SH-SY5Y (cell line): ENCODE measurements around the gene C21orf91.

Experiments
- GATA2 ChIP-seq: IDR thresholded peaks from 2 replicates; pipeline ENCODE4 v1.6.1; 2011; ENCODE audit warnings: mild to moderate bottlenecking, low read depth, low read length
- GATA3 ChIP-seq: IDR thresholded peaks from 2 replicates; pipeline ENCODE4 v1.6.1; 2011; ENCODE audit warnings: low read depth, mild to moderate bottlenecking, low read length, moderate library complexity

Gene C21orf91

DNA sequence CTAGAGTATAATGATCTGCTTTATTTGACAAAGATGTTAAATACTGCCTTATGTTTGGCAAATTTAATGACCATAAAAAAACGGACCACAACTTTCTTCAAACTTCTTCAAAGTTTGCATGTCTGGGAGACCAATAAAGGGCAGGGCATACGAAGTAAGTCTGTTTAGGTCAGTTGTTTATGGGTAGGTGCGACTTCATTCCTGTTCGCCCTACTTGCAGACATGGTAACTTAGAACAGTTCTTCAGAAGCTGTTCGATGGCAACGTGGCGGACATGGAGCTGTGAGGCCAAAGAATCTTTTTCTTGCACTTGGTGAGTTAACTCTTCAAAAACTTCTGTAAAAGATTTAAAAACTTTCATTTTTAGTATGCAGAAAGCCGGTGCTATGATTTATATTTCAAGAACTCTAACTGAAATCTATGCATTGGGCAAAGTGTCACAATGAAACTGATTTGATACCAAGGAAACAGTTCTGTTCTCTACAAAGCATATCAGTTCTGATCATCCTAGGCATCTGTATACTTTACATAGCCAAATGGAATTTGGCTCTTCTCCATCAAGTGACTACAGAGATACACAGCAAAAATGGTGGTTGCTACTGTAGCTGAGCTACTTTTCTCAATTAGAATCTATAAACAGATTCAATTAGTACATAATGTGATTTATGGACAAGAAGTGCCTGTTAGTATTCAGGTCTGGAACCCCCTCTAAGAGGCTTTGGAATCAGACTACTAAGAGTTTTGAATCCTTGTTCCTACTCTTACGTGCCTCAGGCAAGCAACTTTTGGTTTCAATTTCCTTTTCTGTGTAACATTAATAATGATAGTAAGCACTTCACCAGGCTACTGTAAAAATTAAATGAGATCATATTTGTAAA, 25.7 kb downstream of the C21orf91 start:
- TF ChIP-seq GATA2 (no peak), GATA3 (no peak)

DNA sequence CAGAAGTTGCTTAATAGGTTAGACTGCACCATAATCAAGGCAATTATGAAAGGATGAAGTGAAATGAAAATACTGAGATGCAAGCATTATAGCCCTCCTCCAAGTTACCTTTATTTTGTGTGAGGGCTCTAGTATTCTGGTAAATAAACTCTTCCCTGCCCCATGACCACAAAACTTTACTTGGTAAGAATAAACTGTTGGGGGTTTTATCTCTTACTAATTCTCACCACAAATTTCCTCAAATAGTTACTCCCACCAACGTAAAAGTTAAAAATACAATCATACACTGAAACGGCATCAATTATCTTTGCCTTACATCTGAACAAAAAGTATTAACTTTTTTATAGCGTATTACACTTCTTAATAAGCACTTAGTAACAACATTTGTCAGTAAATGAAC, 29.5 kb downstream of the C21orf91 start:
- TF ChIP-seq GATA2 (no peak), GATA3 (no peak)

DNA sequence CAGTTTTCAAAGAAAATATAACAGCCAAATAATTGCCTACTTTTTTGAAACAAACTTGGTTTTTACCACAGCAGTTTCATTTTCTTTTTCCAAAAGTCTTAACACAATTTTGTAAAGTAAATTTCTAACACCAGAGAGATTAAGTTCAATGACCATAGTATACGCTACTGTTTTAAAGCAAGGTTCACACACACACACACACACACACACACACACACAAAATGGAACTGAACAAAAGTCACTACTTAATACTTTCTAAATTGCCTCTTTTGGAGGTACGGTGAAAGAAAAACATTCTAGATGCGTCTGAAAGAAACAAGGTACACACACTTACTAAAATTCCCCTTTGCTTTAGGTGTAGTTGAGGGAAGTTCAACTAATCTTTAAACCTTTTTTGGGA, 30.1 kb downstream of the C21orf91 start:
- no peak for TF ChIP-seq GATA3

DNA sequence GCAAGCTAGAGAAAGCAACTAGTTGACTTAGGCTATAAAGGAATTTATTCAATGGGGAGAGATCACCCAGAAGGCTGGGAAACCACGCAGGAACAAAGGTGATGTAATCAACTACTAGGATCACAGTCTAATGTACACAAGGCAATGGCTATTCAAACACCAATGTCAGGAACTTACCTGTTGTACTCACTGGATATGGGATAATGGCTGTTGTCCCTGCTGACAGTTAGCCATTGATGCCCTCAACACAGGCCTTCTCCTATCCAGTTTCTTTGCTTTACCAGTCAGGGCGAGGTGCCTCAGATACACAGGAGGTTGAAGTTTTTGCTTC, 32.3 kb downstream of the C21orf91 start:
- TF ChIP-seq GATA3 = no peak
- TF ChIP-seq GATA2 = no peak

DNA sequence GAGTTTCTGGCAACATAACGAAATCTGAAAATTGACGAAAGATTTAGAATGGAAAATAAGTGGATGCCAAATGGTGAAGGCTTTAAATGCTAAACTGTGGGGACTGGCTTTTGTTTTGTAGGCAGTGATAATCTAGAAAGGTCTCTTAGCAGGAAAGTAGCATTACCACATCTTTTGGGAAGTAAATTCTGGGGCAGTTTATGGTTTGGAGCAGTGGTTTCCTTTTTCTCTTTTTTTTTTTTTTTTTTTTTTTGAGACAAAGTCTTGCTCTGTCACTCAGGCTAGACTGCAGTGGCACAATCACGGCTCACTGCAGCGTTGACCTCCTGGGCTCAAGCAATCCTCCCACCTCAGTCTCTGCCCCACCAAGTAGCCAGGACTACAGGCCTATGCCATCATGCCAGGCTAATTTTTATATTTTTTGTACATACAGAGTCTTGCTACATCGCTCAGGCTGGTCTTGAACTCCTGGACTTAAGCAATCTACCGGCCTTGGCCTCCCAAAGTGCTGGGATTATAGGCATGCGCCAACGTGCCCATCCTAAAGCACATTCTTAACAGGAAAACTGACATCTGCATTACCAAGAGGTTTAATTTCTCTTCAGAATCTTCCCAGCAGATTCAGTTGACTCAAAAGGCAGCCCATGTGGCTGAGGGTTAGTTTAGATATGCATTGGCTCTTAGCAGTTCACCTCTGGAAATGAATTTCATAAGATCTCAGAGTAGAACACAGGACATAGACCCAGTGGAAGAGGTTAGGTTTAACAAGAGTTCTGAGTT, 32.9 kb downstream of the C21orf91 start:
- TF ChIP-seq GATA3 (no peak), GATA2 (no peak)

DNA sequence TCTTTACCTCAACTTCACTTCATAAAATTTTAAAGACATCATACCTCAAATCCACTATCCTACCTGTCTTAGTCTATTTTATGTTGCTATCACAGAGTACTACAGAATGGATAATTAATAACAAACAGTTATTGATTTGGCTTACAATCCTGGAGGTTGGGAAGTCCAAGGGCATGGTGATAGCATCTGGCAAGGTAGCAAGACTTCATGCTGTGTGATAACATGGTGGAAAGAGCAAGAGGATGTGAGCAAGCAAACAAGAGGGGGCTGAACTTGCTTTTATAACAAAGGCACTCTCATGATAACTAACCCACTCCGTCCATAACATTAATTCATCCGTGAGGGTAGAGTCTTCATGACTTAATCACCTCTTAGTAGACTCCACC, 33.8 kb downstream of the C21orf91 start:
- TF ChIP-seq GATA3 (no peak), GATA2 (no peak)

DNA sequence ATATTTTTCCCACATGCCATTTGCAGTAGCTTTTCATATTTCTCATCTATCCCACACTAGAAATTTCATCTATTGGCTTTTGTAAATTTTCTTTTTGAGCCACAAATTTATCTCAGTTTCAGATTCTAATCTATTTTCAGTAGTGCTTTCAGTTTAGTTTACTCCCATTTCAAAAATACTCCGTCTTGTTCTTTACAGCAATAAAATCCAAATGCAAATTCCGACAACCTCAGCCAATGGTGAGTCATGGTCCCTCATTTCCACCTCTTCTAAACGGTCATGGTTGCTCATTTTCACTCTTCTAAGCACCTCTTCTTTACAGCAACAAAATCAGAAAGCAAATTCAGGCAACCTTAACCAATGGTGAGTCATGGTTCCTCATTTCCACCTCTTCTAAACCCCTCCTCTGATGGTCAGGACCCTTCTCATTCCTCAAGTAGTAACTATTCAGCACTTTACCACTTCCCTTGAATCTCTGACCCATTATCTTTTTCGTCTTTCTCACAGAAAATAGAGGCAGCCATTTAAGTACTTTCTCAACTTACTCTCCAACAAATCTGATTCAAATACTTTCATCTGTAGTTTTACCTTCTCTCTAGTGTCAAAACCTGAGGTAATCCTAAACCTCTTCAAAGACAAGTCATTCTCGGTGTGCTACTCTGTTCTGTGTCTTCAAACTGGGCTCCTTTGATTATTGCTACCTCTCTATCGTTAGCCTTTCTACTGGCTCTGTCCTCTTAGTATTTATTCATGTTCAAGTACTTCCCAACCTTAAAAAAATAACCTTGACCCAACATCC, 34.4 kb downstream of the C21orf91 start:
- TF ChIP-seq GATA3 (no peak), GATA2 (no peak)

DNA sequence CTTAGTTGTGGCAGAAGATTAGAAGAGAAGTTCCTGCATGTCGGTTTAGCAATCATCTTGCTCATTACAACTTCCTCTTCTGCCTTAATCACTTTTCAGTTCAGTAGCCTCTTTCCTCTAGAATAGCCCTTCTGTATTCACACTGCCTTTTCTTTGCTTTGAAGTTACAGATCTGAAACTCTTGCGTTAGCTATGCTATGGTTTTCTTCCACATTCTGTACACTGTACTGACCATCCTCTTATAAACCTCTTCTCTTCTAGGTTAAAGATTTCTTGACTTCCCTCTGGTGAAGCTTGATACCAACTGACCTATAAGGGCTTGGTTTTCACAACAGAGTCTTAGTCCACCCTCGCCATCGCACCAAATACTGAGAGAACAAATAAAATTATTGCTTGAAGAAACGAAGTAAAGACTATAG, 35.0 kb downstream of the C21orf91 start:
- TF ChIP-seq GATA3 (no peak), GATA2 (no peak)

DNA sequence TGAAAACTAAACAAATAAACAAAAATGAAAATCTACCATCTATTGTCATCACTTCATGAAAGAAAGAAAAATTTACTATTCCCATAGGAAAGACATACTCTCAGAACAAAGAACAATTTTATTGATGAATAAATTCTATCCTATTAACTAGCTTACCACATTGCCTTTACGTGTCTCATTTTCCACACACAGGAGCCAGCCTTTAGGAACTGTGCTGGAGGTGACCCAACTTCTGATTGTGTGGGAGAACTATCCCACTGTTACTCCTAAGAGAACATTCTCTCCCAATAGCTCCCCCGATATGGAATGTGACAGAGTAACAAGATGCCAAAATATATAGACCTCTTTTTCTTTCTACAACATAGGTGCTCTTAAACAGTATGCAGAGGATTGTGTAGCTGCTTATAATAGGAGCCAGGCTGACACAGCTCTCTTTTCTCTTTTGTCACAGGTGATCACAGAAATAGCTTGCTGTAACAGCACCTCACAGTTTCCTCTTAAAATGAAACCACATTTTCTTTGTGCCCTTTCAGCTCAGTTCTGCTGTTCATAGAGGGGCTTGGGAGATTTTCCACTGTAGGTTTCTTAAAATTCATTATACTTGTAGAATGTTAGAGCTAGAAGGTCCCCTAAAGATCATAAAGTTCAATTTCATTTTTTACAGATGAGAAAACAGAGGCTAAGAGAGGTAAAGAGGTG, 35.5 kb downstream of the C21orf91 start:
- TF ChIP-seq GATA2 = no peak
- TF ChIP-seq GATA3 = no peak

DNA sequence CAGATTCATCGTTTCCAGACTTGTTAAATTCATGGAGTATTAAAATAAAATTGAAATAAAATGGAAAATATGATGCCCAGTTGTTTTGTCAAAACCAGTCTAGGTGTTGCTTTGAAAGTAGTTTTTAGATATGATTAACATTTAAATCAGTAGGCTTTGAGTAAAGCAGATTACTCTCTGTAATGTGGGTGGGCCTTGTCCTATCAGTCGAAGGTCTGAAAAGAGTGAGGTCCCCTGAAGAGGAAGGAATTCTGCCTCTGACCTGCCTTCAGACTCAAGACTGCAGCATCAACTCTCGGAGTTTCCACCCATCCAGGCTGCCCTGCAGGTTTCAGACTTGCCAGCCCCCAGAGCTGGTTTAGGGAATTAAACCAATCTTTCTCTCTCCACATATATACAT, 36.2 kb downstream of the C21orf91 start:
- TF ChIP-seq GATA3 (no peak), GATA2 (no peak)

DNA sequence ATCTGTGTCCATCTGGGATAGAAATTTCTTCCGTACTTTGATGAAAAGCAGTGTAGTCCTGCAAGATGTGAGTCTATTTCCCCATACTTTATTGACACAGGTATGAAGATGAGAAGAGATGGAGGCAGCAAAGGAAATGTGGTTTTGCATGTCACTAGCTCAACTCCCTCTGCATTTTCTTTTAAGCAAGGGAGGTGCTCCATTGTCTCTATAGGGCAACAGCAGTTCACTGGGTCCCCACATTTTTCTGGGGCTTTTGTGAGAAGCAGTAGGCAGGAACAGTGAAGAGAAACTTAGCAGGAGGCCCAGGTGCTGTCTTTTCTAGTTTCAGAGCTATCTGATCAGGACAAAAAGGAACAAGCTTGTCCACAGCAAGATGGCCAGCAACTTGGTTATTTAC, 37.1 kb downstream of the C21orf91 start:
- TF ChIP-seq GATA3 = no peak
- TF ChIP-seq GATA2 = no peak

DNA sequence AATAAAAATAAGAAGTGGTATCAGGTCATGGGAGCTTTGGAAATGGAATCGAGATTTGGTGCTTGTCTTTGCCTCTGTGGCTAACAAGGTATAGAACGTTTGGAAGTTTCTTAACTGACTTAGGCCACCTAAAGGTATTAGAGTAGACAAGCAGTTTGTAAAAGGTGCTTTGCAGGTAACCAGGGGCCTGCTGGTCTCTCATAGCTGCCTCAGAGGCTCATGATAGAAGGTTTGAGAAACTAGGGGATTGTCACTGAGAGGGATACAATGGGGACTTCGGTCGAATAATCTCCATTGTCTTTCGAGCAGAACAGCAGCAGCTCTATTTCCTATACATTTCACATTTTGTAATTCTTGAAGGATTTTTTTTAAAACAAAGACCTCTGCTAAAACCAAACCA, 37.6 kb downstream of the C21orf91 start:
- TF ChIP-seq GATA2 (no peak), GATA3 (no peak)

DNA sequence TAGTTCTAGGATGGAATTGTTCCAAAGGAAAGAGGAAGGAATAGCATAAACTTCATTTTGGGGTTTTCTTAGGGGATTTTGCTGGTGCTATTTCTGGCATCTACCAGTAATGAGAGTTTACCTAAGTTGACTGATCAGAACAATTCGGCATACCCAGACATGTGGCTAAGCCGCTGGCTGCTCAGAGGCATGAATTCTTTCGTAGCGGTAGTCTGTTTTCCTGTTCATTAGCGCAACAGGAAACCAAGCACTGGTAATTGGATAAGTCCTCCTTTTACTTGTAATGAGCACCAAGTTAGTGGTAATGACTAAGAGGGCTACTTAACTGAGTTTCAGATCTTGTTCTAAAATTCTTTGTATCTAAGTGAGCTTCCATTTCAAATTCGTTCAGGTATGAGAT, 38.6 kb downstream of the C21orf91 start:
- TF ChIP-seq GATA3 (no peak), GATA2 (no peak)

DNA sequence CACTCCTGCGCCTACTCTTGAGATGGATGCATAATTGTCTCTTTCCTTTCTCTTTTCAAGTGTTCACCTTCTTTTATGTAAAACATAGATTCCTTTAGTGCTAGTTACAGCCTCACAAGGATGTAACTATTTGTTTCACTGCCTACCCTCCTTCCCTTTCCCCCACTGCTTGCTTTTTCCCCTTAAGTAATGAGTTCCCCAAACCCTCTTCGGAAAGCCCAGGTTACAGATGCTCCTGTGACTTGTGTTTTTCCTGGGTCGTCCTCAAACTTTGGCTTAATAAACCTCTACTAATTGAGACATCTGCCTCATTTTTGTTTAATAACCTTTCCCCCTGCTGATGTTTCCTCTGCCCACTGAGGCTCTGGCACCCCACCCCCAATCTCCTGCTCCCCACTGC, 39.2 kb downstream of the C21orf91 start:
- TF ChIP-seq GATA2 (no peak), GATA3 (no peak)
